Right atrium auricular region (tissue), 2 donors: ENCODE data around the gene KLKB1. TPM values are rescaled to one million over a fixed set of nuclear protein-coding genes. Genes with fewer than 3 reads are reported as not detected.
"Not testable (repeated sequence)": the region's sequence is repeated elsewhere in the genome, so short reads cannot be mapped to it uniquely, and the experiment has no call there.

Experiments
- DNase-seq: peaks from one replicate; pipeline ENCODE4 v3.0.0-alpha.2; 2019; ENCODE audit warnings: low spot score
- H3K27ac ChIP-seq, 2 donors: fragments of 200-600 bp; sonication (generic); 1 replicate in 1 of 2; 2 replicates in 1 of 2; pipeline ENCODE4 v1.5.1; 2016 to 2019
- H3K27me3 ChIP-seq, 2 donors: fragments of 200-600 bp; sonication (generic); one replicate each; pipeline versions ENCODE4 v1.5.1 to v1.6.0; 2017 to 2019
- H3K36me3 ChIP-seq: fragments of 200-600 bp; sonication (generic); one replicate; pipeline ENCODE4 v1.5.1; 2016
- H3K4me1 ChIP-seq, 2 donors: fragments of 200-600 bp; sonication (generic); one replicate each; pipeline versions ENCODE4 v1.5.1 to v1.6.0; 2017 to 2019
- H3K4me3 ChIP-seq, 2 donors: fragments of 200-600 bp; sonication (generic); 1 replicate in 1 of 2; 2 replicates in 1 of 2; pipeline ENCODE4 v1.5.1; 2017 to 2019; ENCODE audit warnings: mild to moderate bottlenecking in 1 of 2, moderate library complexity in 1 of 2
- H3K9me3 ChIP-seq, 2 donors: fragments of 200-600 bp; sonication (generic); one replicate each; pipeline ENCODE4 v1.5.1; 2019
- CTCF ChIP-seq, 2 donors: fragments of 200-600 bp; sonication (generic); IDR thresholded peaks; one replicate each; pipeline ENCODE4 v1.5.1; 2019; ENCODE audit warnings: antibody characterized with exemption in 2 of 2
- total RNA-seq, 2 donors: library from RNA; depleted of rRNA; stranded (reverse); fragments of >200 nt; gene quantifications; one replicate each; pipeline ENCODE4 v1.1.0, GENCODE V29; 2016

KLKB1 gene
- total RNA-seq, 2 donors from 2014 or later: 0.75 to 1.9 TPM

GRCh38 chr4:186260117-186260503 lies 32.8 kb downstream of the KLKB1 start:
- Histone ChIP-seq H3K4me3 (no peak overlapping the region), H3K36me3 (peaks cover 6% of the 10 kb centered on the region), H3K27me3 (no peaks in the 10 kb centered on the region), H3K27ac (no peak overlapping the region), H3K4me1 (no peaks in the 10 kb centered on the region), H3K9me3 (no peaks in the 10 kb centered on the region)
- TF ChIP-seq CTCF (IDR thresholded peaks at IDR 0.05): no peak
- DNase-seq: no peak

- Histone ChIP-seq H3K4me1 (no peaks in the 10 kb centered on the region), H3K27ac (no peak overlapping the region), H3K4me3 (no peak overlapping the region), H3K36me3 (peaks cover 6% of the 10 kb centered on the region), H3K9me3 (no peaks in the 10 kb centered on the region), H3K27me3 (no peaks in the 10 kb centered on the region)
- TF ChIP-seq CTCF (IDR thresholded peaks at IDR 0.05): no peak
- no peak for DNase-seq
These were observed 33.5 kb downstream of the KLKB1 start for GRCh38 chr4:186260504-186261448.

- no peak overlapping the region for H3K4me3 ChIP-seq
- no peak for DNase-seq
These were observed 37.4 kb downstream of the KLKB1 start for GRCh38 chr4:186264660-186265059.

GRCh38 chr4:186265250-186265649 lies 37.9 kb downstream of the KLKB1 start:
- H3K36me3 ChIP-seq, H3K9me3 ChIP-seq, H3K4me3 ChIP-seq, H3K27me3 ChIP-seq, DNase-seq, H3K4me1 ChIP-seq, H3K27ac ChIP-seq: not testable (repeated sequence)

More at GRCh38 chr4:186264660-186265059, 37.4 kb downstream of the KLKB1 start:
- TF ChIP-seq CTCF (IDR thresholded peaks at IDR 0.05): no peak
- no peaks in the 10 kb centered on the region for H3K27me3 ChIP-seq
- H3K4me1 ChIP-seq: no peaks in the 10 kb centered on the region
- H3K36me3 ChIP-seq: no peaks in the 10 kb centered on the region
- H3K27ac ChIP-seq: no peak overlapping the region
- H3K9me3 ChIP-seq: no peaks in the 10 kb centered on the region

GRCh38 chr4:186265683-186266652 lies 38.7 kb downstream of the KLKB1 start, which contains the start of gene F11:
TSS of gene F11 (plus strand) at chr4:186266189. CDS start at chr4:186267137, 948 bp downstream.
- no peaks in the 10 kb centered on the region for H3K9me3 ChIP-seq
- no peak within 1 kb of the TSS for H3K4me3 ChIP-seq
- no peak within 1 kb of the TSS for H3K27ac ChIP-seq
- TF ChIP-seq CTCF (IDR thresholded peaks at IDR 0.05): no peak
- no peaks in the 10 kb centered on the region for H3K27me3 ChIP-seq
- no peaks in the 10 kb centered on the region for H3K36me3 ChIP-seq
- DNase-seq: no peak
- H3K4me1 ChIP-seq: no peaks in the 10 kb centered on the region
